ENCODE measurements around the gene TJP1.

DNA sequence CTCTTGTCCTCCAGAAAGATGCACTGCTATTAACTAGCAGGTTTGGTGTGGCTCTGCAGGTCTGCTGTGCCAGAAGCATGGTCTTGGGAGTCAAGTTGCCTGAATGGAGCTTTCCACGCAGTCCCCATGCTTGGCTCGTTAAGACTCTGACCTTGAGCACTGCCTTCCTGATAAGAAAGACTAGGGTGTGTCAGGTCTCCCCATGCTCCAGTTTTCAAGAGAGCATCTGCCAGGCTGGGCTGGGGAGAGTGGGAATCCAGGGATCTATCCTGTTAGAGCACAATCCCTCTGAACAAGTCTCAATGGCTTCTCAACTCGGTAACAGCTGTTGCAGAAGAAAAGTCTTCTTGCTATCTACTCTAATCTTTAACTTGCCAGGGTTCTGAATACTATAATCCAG, 98.2 kb downstream of the TJP1 start:
- TF ChIP-seq POLR2AphosphoS5 (IDR thresholded peaks at IDR 0.05) = no peak
- TF ChIP-seq, protein P1, sequence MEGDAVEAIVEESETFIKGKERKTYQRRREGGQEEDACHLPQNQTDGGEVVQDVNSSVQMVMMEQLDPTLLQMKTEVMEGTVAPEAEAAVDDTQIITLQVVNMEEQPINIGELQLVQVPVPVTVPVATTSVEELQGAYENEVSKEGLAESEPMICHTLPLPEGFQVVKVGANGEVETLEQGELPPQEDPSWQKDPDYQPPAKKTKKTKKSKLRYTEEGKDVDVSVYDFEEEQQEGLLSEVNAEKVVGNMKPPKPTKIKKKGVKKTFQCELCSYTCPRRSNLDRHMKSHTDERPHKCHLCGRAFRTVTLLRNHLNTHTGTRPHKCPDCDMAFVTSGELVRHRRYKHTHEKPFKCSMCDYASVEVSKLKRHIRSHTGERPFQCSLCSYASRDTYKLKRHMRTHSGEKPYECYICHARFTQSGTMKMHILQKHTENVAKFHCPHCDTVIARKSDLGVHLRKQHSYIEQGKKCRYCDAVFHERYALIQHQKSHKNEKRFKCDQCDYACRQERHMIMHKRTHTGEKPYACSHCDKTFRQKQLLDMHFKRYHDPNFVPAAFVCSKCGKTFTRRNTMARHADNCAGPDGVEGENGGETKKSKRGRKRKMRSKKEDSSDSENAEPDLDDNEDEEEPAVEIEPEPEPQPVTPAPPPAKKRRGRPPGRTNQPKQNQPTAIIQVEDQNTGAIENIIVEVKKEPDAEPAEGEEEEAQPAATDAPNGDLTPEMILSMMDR (IDR thresholded peaks at IDR 0.05) = no peak

Measured in suprapubic skin (tissue), 3 donors.